Mammary epithelial cell (primary cell): Measurements from ENCODE around the gene UBL4B.

Experiments used
- CTCF ChIP-seq, 2 donors: IDR thresholded peaks in 1 of 2; conservative IDR thresholded peaks in 1 of 2; 2 replicates each; pipeline ENCODE4 v1.5.1; 2011 to 2012; ENCODE audit warnings: inconsistent platforms in 2 of 2, low read length in 2 of 2, mild to moderate bottlenecking in 2 of 2, control low read depth in 1 of 2, low read depth in 1 of 2; ENCODE audit not compliant: insufficient read depth in 1 of 2; ENCODE audit errors: extremely low read depth in 1 of 2
- EZH2 ChIP-seq: IDR thresholded peaks from 2 replicates; pipeline ENCODE4 v1.6.1; 2012; ENCODE audit warnings: low read length, inconsistent platforms, borderline replicate concordance

- TF ChIP-seq CTCF (conservative IDR thresholded peaks at IDR 0.05 in 1 of 2, IDR thresholded peaks at IDR 0.05 in 1 of 2; ENCODE audit: extremely low read depth in 1 of 2, insufficient read depth in 1 of 2, low read depth in 1 of 2, low read length in 2 of 2): no peak
- no peak for TF ChIP-seq EZH2
Measured at GRCh38 chr1:110151175-110151669, 39.0 kb downstream of the UBL4B start.
